Duodenal mucosa (tissue), 2 donors: ENCODE measurements around the gene HAUS1.
A peak's percentile ranks its signal among the peaks of the same experiment; 100 is the strongest.

Source experiments
- H3K27ac ChIP-seq: one replicate; pipeline ENCODE4 v1.7.0; 2013; ENCODE audit warnings: low read depth, low read length
- H3K27me3 ChIP-seq, 2 donors: one replicate each; pipeline ENCODE4 v1.7.0; 2013; ENCODE audit warnings: low read length in 2 of 2, control low read depth in 1 of 2; ENCODE audit not compliant: insufficient read depth in 2 of 2, control insufficient read depth in 1 of 2
- H3K36me3 ChIP-seq, 2 donors: one replicate each; pipeline ENCODE4 v1.7.0; 2013; ENCODE audit warnings: low read length in 2 of 2, control low read depth in 1 of 2; ENCODE audit not compliant: insufficient read depth in 2 of 2, control insufficient read depth in 1 of 2
- H3K4me1 ChIP-seq, 2 donors: one replicate each; pipeline ENCODE4 v1.7.0; 2013; ENCODE audit warnings: low read length in 2 of 2, control low read depth in 1 of 2; ENCODE audit not compliant: insufficient read depth in 2 of 2, control insufficient read depth in 1 of 2
- H3K4me3 ChIP-seq, 2 donors: one replicate each; pipeline ENCODE4 v1.7.0; 2013; ENCODE audit warnings: low read length in 2 of 2, low read depth in 1 of 2
- H3K9ac ChIP-seq, 2 donors: one replicate each; pipeline ENCODE4 v1.7.0; 2013; ENCODE audit warnings: low read length in 2 of 2, low read depth in 1 of 2
- H3K9me3 ChIP-seq, 2 donors: one replicate each; pipeline ENCODE4 v1.7.0; 2013; ENCODE audit warnings: low read length in 2 of 2, control low read depth in 1 of 2; ENCODE audit not compliant: control insufficient read depth in 1 of 2

The HAUS1 gene

GRCh38 chr18:46176001-46176400 lies 71.8 kb downstream of the HAUS1 start:
- Histone ChIP-seq H3K27me3 (no peaks in the 10 kb centered on the region), H3K4me1 (peaks cover 13 to 16% of the 10 kb centered on the region in 2 donors), H3K27ac (no peak overlapping the region), H3K4me3 (peak overlapping the region in 1 of 2 donors; percentile 1), H3K9me3 (no peaks in the 10 kb centered on the region), H3K36me3 (no peaks in the 10 kb centered on the region), H3K9ac (no peak overlapping the region)
